Measurements from ENCODE around the gene TBC1D10B.

GRCh38 chr16:30340621-30341020 lies 29.7 kb downstream of the TBC1D10B start:
- TF ChIP-seq CTCF (IDR thresholded peaks at IDR 0.05; ENCODE audit: insufficient read depth, low read length) (no peak), POLR2AphosphoS5 (IDR thresholded peaks at IDR 0.05; ENCODE audit: low read depth) (no peak), REST (IDR thresholded peaks at IDR 0.05; ENCODE audit: insufficient replicate concordance, low read depth) (no peak)

All from HL-60 (cell line).